HepG2 (cell line): Measurements from ENCODE around the gene CLUH. TPM values are rescaled to one million over a fixed set of nuclear protein-coding genes. Genes with fewer than 3 reads are reported as not detected.
"Not testable (repeated sequence)": the region's sequence is repeated elsewhere in the genome, so short reads cannot be mapped to it uniquely, and the experiment has no call there.

Experiments used
- ATAC-seq: fragments of 200-7000 bp; cut with Tn5 transposase; 3 replicates; pipeline ENCODE4 v1.9.1; 2020; ENCODE audit warnings: mild to moderate bottlenecking, moderate library complexity
- BruUV-seq: library from RNA; stranded (reverse); fragments of 400-500 nt; replicated peaks from 2 replicates; lab custom pipeline; 2021; lab: Mats Ljungman, UMichigan
- CTCF ChIA-PET: fragments of 300-600 bp; formaldehyde crosslinking; extraction: SDS; loops from one replicate; lab custom pipeline; 2021; ENCODE audit warnings: low total read pairs, inconsistent platforms, low intra/inter-chr PET ratio; lab: Yijun Ruan, JAX
- POLR2A ChIA-PET: fragments of 350-600 bp; sonication (Branson Sonifier 250); formaldehyde crosslinking; loops from one replicate; lab custom pipeline; 2020; ENCODE audit warnings: antibody characterized with exemption, inconsistent platforms; lab: Yijun Ruan, JAX
- DNase-seq: peaks from one replicate; pipeline ENCODE4 v3.0.0-alpha.2; 2015; ENCODE audit warnings: low spot score
- FAIRE-seq: peaks from 3 replicates; lab custom pipeline; 2011; peaks lifted over from hg19 to GRCh38; lab: Jason Lieb, UNC
- H2AFZ ChIP-seq: one replicate; pipeline ENCODE4 v1.6.1; 2011; ENCODE audit warnings: low read length, inconsistent platforms
- H3K27ac ChIP-seq: fragments of 300-600 bp; 3 replicates; pipeline ENCODE4 v1.8.0; 2011; ENCODE audit warnings: mixed run types, mild to moderate bottlenecking, mixed read lengths, low read length, inconsistent platforms; ENCODE audit not compliant: insufficient read depth; ENCODE audit errors: extremely low read length
- H3K27me3 ChIP-seq, 2 experiments: fragments of 200-600 bp in 1 of 2; 2 replicates in 1 of 2; 3 replicates in 1 of 2; pipeline versions ENCODE4 v1.6.0 to v1.8.0; 2011; ENCODE audit warnings: low read length in 2 of 2, mild to moderate bottlenecking in 2 of 2, moderate library complexity in 2 of 2, inconsistent platforms in 1 of 2; ENCODE audit not compliant: insufficient read depth in 2 of 2, control insufficient read depth in 1 of 2
- H3K36me3 ChIP-seq, 2 experiments: fragments of 200-600 bp in 1 of 2; replicated peaks in 1 of 2; 2 replicates in 1 of 2; 3 replicates in 1 of 2; pipeline versions ENCODE4 v1.5.1 to v1.8.0; 2011; ENCODE audit warnings: low read length in 2 of 2, inconsistent platforms in 1 of 2; ENCODE audit not compliant: insufficient read depth in 2 of 2, control insufficient read depth in 1 of 2
- H3K4me1 ChIP-seq: 2 replicates; pipeline ENCODE4 v1.5.1; 2012; ENCODE audit warnings: low read length, inconsistent platforms; ENCODE audit not compliant: insufficient read depth
- H3K4me2 ChIP-seq: 2 replicates; pipeline ENCODE4 v1.6.0; 2011; ENCODE audit warnings: low read depth, low read length, inconsistent platforms
- H3K4me3 ChIP-seq, 3 experiments: fragments of 200-600 bp in 1 of 3; sonication (generic), shearing (Covaris generic) in 1 of 3; replicated peaks in 1 of 3; 2 replicates each; pipeline ENCODE4 v1.5.1; 2011 to 2016; ENCODE audit warnings: low read length in 3 of 3, inconsistent platforms in 2 of 3, low read depth in 2 of 3, mild to moderate bottlenecking in 2 of 3, control low read depth in 1 of 3, mixed read lengths in 1 of 3; ENCODE audit not compliant: insufficient read depth in 1 of 3
- H3K79me2 ChIP-seq: one replicate; pipeline ENCODE4 v1.6.1; 2011; ENCODE audit warnings: low read length, inconsistent platforms; ENCODE audit not compliant: insufficient read depth
- H3K9ac ChIP-seq: 2 replicates; pipeline ENCODE4 v1.6.0; 2011; ENCODE audit warnings: mild to moderate bottlenecking, low read depth, low read length, inconsistent platforms; ENCODE audit not compliant: insufficient read depth
- H3K9me3 ChIP-seq: 2 replicates; pipeline ENCODE4 v1.5.1; 2012; ENCODE audit warnings: mild to moderate bottlenecking, low read length
- H4K20me1 ChIP-seq: 2 replicates; pipeline ENCODE4 v1.6.0; 2011; ENCODE audit warnings: inconsistent platforms, mild to moderate bottlenecking, low read length, moderate library complexity; ENCODE audit not compliant: insufficient read depth
- TRIM24 ChIP-seq: sonication (generic); formaldehyde crosslinking; IDR thresholded peaks from 2 replicates; pipeline ENCODE4 v1.8.0; 2022; ENCODE audit warnings: mild to moderate bottlenecking, missing genetic modification reagents
- ZNF253 ChIP-seq: sonication (generic); formaldehyde crosslinking; IDR thresholded peaks from 2 replicates; pipeline ENCODE4 v1.8.0; 2022; ENCODE audit warnings: mild to moderate bottlenecking, missing genetic modification reagents, borderline replicate concordance
- ZNF761 ChIP-seq: sonication (generic); formaldehyde crosslinking; conservative IDR thresholded peaks from 2 replicates; pipeline ENCODE4 v1.4.0; 2020; ENCODE audit warnings: mild to moderate bottlenecking, missing genetic modification reagents
- WGBS: methylation state at CpG from one replicate; pipeline ENCODE4 v1.1.6; 2017; ENCODE audit warnings: low lambda C conversion rate; 5-methylcytosine and 5-hydroxymethylcytosine counted together
- in situ Hi-C: cut with HindIII; loops from 2 replicates; pipeline ENCODE4 v1.10.0; 2017; ENCODE audit warnings: low pct_unique_long_range_greater_than_20kb; ENCODE audit not compliant: extremely low pct_ligation_motif_present
- intact Hi-C: fragments of 100-400 bp; cut with micrococcal nuclease; formaldehyde crosslinking; loops from one replicate; pipeline ENCODE4 v1.10.0; 2022; ENCODE audit not compliant: unreplicated experiment
- polyA plus RNA-seq, 8 experiments: library from polyadenylated mRNA; depleted of rRNA in 3 of 8; stranded (reverse) in 7 of 8; unstranded in 1 of 8; fragments of >200 nt; fragmentation: Illumina TruSeq in 4 of 8; extraction: Trizol in 4 of 8; gene quantifications; 2 replicates each; pipeline versions ENCODE4 v1.2.1 to v1.2.3, GENCODE V29; 2011 to 2016; ENCODE audit warnings: low read depth in 4 of 8, missing spikeins in 1 of 8, mixed read lengths in 1 of 8; ENCODE audit not compliant: insufficient read depth in 1 of 8
- total RNA-seq, 5 experiments: library from RNA; depleted of rRNA; stranded (reverse); fragments of >200 nt; fragmentation: Illumina TruSeq; extraction: Trizol; gene quantifications; 2 replicates each; pipeline ENCODE4 v1.2.3, GENCODE V29; 2016; ENCODE audit warnings: low read depth in 1 of 5

CLUH gene
- total and polyA plus RNA-seq, 2 of the 13 experiments (the other 11 are each of a cell fraction or from before 2014, with no cell fraction given), result 30.9 to 60.5 TPM

DNA sequence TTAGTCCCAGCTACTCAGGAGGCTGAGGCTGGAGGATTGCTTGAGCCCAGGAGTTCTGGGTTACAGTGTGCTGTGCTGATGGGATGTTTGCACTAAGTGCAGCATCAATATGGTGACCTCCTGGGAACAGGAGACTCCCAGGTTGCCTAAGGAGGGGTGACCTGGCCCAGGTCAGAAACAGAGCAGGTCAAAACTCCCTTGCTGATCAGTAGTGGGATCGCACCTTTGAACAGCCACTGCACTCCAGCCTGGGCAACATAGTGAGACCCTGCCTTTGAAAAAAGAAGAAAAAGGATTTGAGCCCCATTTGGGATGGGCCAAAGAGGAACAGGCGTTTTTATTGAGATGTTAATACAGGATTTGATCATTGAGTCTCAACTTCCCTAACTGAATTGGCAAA lies 30.6 kb downstream of the CLUH start:
- Histone ChIP-seq H4K20me1 (no peaks in the 10 kb centered on the region), H3K27me3 (no peaks in the 10 kb centered on the region), H3K4me3 (no peak overlapping the region), H3K36me3 (peaks cover 8 to 43% of the 10 kb centered on the region in 2 experiments; a peak in 4 of 5 replicates), H3K27ac (no peak overlapping the region), H3K4me2 (no peak overlapping the region), H3K4me1 (no peaks in the 10 kb centered on the region), H3K79me2 (no peaks in the 10 kb centered on the region), H3K9me3 (no peaks in the 10 kb centered on the region), H3K9ac (no peak overlapping the region), H2AFZ (no peak overlapping the region)
- BruUV-seq, result no TSS peak
- intact Hi-C loops, result no loop called here
- ChIA-PET CTCF (no interaction called here), POLR2A (no interaction called here)
- WGBS, result 95% methylated on average over 2 of the region's 2 CpGs
- no peak for DNase-seq
- no peak for ATAC-seq
- TF ChIP-seq ZNF253 (CRISPR knock-in tag) (no peak), ZNF761 (CRISPR knock-in tag) (no peak), TRIM24 (no peak)
- no peak for FAIRE-seq
- in situ Hi-C loops, result no loop called here

- 96% methylated on average over 1 of the region's 1 CpG for WGBS
- H4K20me1 ChIP-seq, H3K27me3 ChIP-seq, BruUV-seq, H3K4me2 ChIP-seq, DNase-seq, H3K4me3 ChIP-seq, POLR2A ChIA-PET, in situ Hi-C loops, H3K9ac ChIP-seq, H2AFZ ChIP-seq, H3K79me2 ChIP-seq, ATAC-seq, FAIRE-seq, H3K4me1 ChIP-seq, H3K9me3 ChIP-seq, H3K27ac ChIP-seq, CTCF ChIA-PET: not testable (repeated sequence)
- intact Hi-C loops, result loop anchor here (10.0 kb wide), 2 partner anchors 104 to 164 kb away; partner anchors contain the start of gene METTL16
- H3K36me3 ChIP-seq, result peaks cover 8 to 47% of the 10 kb centered on the region in 2 experiments; a peak in 4 of 5 replicates
These were observed 32.3 kb downstream of the CLUH start for GRCh38 chr17:2679247-2679646.
